Activated naive CD4-positive, alpha-beta T cell treated with anti-CD3 and anti-CD28 coated beads for 36 hours (primary cell): Measurements from ENCODE around the gene LHX2. TPM values are rescaled to one million over a fixed set of nuclear protein-coding genes. Genes with fewer than 3 reads are reported as not detected.

ENCODE experiments used
- CTCF ChIA-PET: fragments of 350-600 bp; sonication (Branson Sonifier 250); formaldehyde crosslinking; loops from one replicate; lab custom pipeline; 2021; ENCODE audit warnings: antibody characterized with exemption; lab: Charles Lee
- DNase-seq: peaks from one replicate; pipeline ENCODE4 v3.0.0-alpha.2; 2020
- H3K27ac Mint-ChIP-seq: one replicate; pipeline ENCODE4 v1.8.0; 2021; ENCODE audit warnings: mild to moderate bottlenecking, mixed read lengths
- H3K27me3 Mint-ChIP-seq: one replicate; pipeline ENCODE4 v1.8.0; 2021; ENCODE audit warnings: low read depth, mixed read lengths
- H3K36me3 Mint-ChIP-seq: one replicate; pipeline ENCODE4 v1.8.0; 2021; ENCODE audit warnings: low read depth, mixed read lengths
- H3K4me1 Mint-ChIP-seq: one replicate; pipeline ENCODE4 v1.8.0; 2021; ENCODE audit warnings: low read depth, mixed read lengths
- H3K4me3 Mint-ChIP-seq: one replicate; pipeline ENCODE4 v1.8.0; 2021; ENCODE audit warnings: mild to moderate bottlenecking, moderate library complexity, mixed read lengths
- H3K9me3 Mint-ChIP-seq: one replicate; pipeline ENCODE4 v1.8.0; 2021; ENCODE audit warnings: mixed read lengths
- intact Hi-C: fragments of 100-400 bp; cut with micrococcal nuclease; formaldehyde crosslinking; loops from one replicate; pipeline ENCODE4 v1.15.1; 2023
- total RNA-seq, 2 experiments: library from RNA; stranded (reverse); gene quantifications; one replicate each; pipeline ENCODE4 v1.2.3, GENCODE V29; 2021

LHX2 gene
- total RNA-seq, 2 experiments from 2014 or later = not detected

GRCh38 chr9:124009531-124010217 is 1.9 kb upstream of the LHX2 start:
- Mint-ChIP-seq H3K4me3 (no peak overlapping the region), H3K4me1 (peaks cover 44% of the 10 kb centered on the region), H3K27ac (no peak overlapping the region), H3K9me3 (no peaks in the 10 kb centered on the region), H3K36me3 (no peaks in the 10 kb centered on the region), H3K27me3 (peaks cover 80% of the 10 kb centered on the region)
- no peak for DNase-seq
- intact Hi-C loops = no loop called here
- CTCF ChIA-PET = no interaction called here

DNA sequence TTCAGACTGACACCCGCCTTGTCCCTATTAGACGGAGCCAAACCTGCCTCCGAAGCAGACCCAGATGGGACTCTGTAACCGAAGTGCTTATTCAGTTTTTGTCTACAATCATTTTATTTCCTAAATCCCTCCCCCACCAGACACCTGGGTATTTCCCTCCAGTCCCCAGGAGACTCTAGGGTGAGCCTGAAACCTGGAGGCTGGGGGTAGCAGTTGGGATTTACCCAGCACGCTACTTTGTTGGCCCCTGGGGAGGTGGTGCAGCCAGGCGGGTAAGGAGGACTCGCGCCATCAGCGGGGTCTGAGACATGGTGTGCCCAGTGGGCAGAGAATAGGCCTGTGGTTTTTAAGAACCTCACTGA is 1.3 kb upstream of the LHX2 start:
- no peaks in the 10 kb centered on the region for H3K36me3 Mint-ChIP-seq
- intact Hi-C loops = no loop called here
- no peak for DNase-seq
- H3K27ac Mint-ChIP-seq = no peak overlapping the region
- CTCF ChIA-PET = interaction anchor here (0.9 kb wide), 1 partner anchor 13 kb away, joined by 3 read pairs; no protein-coding TSS in a partner anchor
- H3K9me3 Mint-ChIP-seq = no peaks in the 10 kb centered on the region
- peaks cover 78% of the 10 kb centered on the region for H3K27me3 Mint-ChIP-seq
- peaks cover 44% of the 10 kb centered on the region for H3K4me1 Mint-ChIP-seq
- peak overlapping the region; percentile 4 for H3K4me3 Mint-ChIP-seq

- H3K4me1 Mint-ChIP-seq = peaks cover 48% of the 10 kb centered on the region
- no peaks in the 10 kb centered on the region for H3K36me3 Mint-ChIP-seq
- H3K27ac Mint-ChIP-seq = no peak overlapping the region
- H3K9me3 Mint-ChIP-seq = no peaks in the 10 kb centered on the region
- no peak for DNase-seq
- CTCF ChIA-PET = interaction anchor here (0.9 kb wide), 1 partner anchor 13 kb away, joined by 3 read pairs; no protein-coding TSS in a partner anchor
- intact Hi-C loops = loop anchor here (1.0 kb wide), 1 partner anchor 9 kb away; no protein-coding TSS in a partner anchor
- peaks cover 78% of the 10 kb centered on the region for H3K27me3 Mint-ChIP-seq
- peak overlapping the region; percentile 4 for H3K4me3 Mint-ChIP-seq
These were observed 775 bp upstream of the LHX2 start for GRCh38 chr9:124010665-124011321.

- Mint-ChIP-seq H3K4me3 (no peak overlapping the region), H3K27me3 (peaks cover 74% of the 10 kb centered on the region), H3K36me3 (no peaks in the 10 kb centered on the region), H3K4me1 (peaks cover 54% of the 10 kb centered on the region), H3K9me3 (no peaks in the 10 kb centered on the region), H3K27ac (no peak overlapping the region)
- CTCF ChIA-PET = no interaction called here
- DNase-seq = no peak
- intact Hi-C loops = no loop called here
These were observed 1.1 kb downstream of the LHX2 start for GRCh38 chr9:124012368-124013301.

DNA sequence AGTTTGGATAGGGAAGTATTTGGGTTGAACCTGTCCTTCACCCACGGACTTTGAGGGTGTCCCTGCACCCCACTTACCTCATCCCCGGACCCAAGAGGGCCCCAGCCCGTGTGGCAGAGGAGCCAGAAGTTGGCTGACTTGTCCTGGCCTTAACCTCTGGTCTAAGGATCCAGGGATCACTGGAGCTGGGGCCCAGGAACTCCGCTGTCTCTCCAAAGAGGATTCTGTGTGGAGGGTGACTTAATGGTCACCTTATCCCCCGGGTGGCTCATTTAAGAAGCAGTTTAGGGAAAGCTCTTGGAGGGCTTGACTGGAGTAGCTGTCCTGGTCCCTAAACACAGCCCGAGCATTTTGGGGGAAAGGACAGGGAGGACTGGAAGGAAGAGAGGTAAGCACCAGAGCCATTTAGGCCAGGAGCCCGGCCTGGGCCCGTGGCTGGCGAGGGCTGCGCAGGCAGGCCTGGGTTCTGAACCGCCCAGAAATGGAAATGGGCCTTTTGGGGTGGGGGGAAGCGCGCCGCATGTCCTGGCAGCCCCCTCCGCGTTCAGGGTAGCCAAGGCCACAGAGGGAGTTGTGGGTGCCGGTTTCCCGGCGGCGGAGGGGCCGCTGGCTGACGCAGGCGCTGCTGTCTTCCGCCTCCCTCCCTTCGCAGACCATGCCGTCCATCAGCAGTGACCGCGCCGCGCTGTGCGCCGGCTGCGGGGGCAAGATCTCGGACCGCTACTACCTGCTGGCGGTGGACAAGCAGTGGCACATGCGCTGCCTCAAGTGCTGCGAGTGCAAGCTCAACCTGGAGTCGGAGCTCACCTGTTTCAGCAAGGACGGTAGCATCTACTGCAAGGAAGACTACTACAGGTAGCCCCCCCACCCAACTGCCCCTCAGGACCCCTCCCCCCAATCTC is 2.0 kb downstream of the LHX2 start:
- CTCF ChIA-PET = no interaction called here
- Mint-ChIP-seq H3K4me3 (no peak overlapping the region), H3K36me3 (no peaks in the 10 kb centered on the region), H3K4me1 (peaks cover 51% of the 10 kb centered on the region), H3K27me3 (peaks cover 69% of the 10 kb centered on the region), H3K9me3 (no peaks in the 10 kb centered on the region), H3K27ac (peak overlapping the region; percentile 30)
- DNase-seq = no peak
- intact Hi-C loops = no loop called here

DNA sequence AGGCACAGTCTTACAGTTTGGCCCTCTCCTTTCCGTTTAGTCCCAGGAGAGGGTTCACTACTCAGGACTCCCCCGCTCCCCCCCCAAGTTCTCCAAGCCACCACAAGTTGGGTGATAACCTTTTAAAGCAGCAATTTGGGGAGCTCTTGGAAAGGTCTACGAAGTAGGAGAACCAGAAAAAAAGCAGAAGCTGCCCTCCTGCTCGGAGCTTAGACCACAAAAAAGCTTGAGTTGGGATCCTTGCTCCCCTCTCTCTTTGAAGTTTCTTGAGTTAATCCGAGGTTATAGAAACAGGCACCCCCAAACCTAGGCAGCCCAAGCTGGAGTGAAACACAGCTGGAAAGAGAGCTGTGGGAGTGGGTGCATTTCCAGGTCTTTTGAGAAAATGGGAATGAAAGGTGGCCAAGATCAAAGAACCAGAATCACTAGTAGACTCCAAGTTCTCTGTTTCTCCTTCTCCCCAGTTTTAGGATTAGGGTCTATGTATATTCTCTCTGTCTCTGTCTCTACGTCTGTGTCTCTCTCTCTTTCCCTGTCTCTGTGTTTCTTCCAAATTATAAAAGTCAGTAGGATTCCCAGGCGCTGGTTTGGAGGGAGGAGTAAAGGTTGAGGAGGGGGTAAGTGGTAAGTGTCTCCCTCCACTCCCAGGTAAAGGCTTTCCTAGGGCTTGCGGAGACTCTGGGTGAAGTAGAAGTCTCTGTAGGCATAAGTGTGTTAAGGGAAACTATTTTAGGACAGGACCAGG is 2.8 kb downstream of the LHX2 start:
- Mint-ChIP-seq H3K36me3 (no peaks in the 10 kb centered on the region), H3K4me3 (no peak overlapping the region), H3K27me3 (peaks cover 70% of the 10 kb centered on the region), H3K4me1 (peaks cover 47% of the 10 kb centered on the region), H3K9me3 (no peaks in the 10 kb centered on the region), H3K27ac (no peak overlapping the region)
- DNase-seq = no peak
- CTCF ChIA-PET = no interaction called here
- intact Hi-C loops = no loop called here

DNA sequence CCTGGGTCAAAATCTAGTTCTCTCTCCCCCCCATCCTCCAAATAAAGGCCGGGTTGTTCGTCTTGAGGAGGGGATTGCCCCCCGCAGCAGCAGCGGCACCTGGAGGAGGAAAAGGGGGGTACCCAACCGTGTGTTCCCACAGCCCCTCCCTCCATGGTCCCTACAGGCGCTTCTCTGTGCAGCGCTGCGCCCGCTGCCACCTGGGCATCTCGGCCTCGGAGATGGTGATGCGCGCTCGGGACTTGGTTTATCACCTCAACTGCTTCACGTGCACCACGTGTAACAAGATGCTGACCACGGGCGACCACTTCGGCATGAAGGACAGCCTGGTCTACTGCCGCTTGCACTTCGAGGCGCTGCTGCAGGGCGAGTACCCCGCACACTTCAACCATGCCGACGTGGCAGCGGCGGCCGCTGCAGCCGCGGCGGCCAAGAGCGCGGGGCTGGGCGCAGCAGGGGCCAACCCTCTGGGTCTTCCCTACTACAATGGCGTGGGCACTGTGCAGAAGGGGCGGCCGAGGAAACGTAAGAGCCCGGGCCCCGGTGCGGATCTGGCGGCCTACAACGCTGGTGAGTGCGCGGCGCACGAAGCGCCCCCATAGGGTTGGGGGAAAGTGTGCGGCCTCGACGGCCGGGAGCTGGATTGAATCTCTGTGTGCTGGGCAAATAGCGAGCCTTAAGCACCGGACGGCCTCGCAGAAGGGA is 3.5 kb downstream of the LHX2 start:
- no peaks in the 10 kb centered on the region for H3K36me3 Mint-ChIP-seq
- H3K9me3 Mint-ChIP-seq = no peaks in the 10 kb centered on the region
- H3K4me1 Mint-ChIP-seq = peaks cover 42% of the 10 kb centered on the region
- intact Hi-C loops = no loop called here
- H3K4me3 Mint-ChIP-seq = no peak overlapping the region
- CTCF ChIA-PET = no interaction called here
- no peak overlapping the region for H3K27ac Mint-ChIP-seq
- peaks cover 69% of the 10 kb centered on the region for H3K27me3 Mint-ChIP-seq
- no peak for DNase-seq

GRCh38 chr9:124015661-124016131 is 4.1 kb downstream of the LHX2 start:
- H3K9me3 Mint-ChIP-seq = no peaks in the 10 kb centered on the region
- intact Hi-C loops = loop anchor here (1.0 kb wide), 1 partner anchor 7 kb away; no protein-coding TSS in a partner anchor
- H3K4me1 Mint-ChIP-seq = peaks cover 40% of the 10 kb centered on the region
- no peaks in the 10 kb centered on the region for H3K36me3 Mint-ChIP-seq
- no peak for DNase-seq
- H3K27me3 Mint-ChIP-seq = peaks cover 69% of the 10 kb centered on the region
- CTCF ChIA-PET = no interaction called here
- no peak overlapping the region for H3K27ac Mint-ChIP-seq
- H3K4me3 Mint-ChIP-seq = no peak overlapping the region

- Mint-ChIP-seq H3K4me3 (peak overlapping the region; percentile 56), H3K4me1 (peaks cover 45% of the 10 kb centered on the region), H3K27me3 (peaks cover 73% of the 10 kb centered on the region), H3K27ac (peak overlapping the region; percentile 30), H3K36me3 (no peaks in the 10 kb centered on the region), H3K9me3 (no peaks in the 10 kb centered on the region)
- intact Hi-C loops = loop anchor here (1.0 kb wide), 1 partner anchor 8 kb away; no protein-coding TSS in a partner anchor
- DNase-seq = peak; percentile 32
- CTCF ChIA-PET = no interaction called here
These were observed 4.8 kb downstream of the LHX2 start for GRCh38 chr9:124016175-124017050.
